Endothelial cell of umbilical vein (primary cell): ENCODE results near the gene VPS35L. TPM values are rescaled to one million over a fixed set of nuclear protein-coding genes. Genes with fewer than 3 reads are reported as not detected.

Experiments
- BruUV-seq: library from RNA; stranded (reverse); fragments of 400-500 nt; replicated peaks from 2 replicates; lab custom pipeline; 2021; lab: Mats Ljungman, UMichigan
- CTCF ChIA-PET: fragments of 300-600, 350-600 bp; sonication (Branson Sonifier 250); formaldehyde crosslinking; loops from one replicate; lab custom pipeline; 2021; ENCODE audit warnings: antibody characterized with exemption, inconsistent platforms; lab: Charles Lee
- POLR2A ChIA-PET: fragments of 300-600, 350-600 bp; sonication (Branson Sonifier 250); formaldehyde crosslinking; loops from one replicate; lab custom pipeline; 2021; ENCODE audit warnings: antibody characterized with exemption, inconsistent platforms; lab: Charles Lee
- DNase-seq: peaks from one replicate; pipeline ENCODE4 v3.0.0-alpha.2; 2011; ENCODE audit warnings: low read depth, low spot score
- FAIRE-seq: peaks from 2 replicates; lab custom pipeline; 2011; peaks lifted over from hg19 to GRCh38; lab: Jason Lieb, UNC
- H2AFZ ChIP-seq: 2 replicates; pipeline ENCODE4 v1.6.0; 2012; ENCODE audit warnings: low read depth, low read length, control low read depth, inconsistent platforms
- H3K27ac ChIP-seq: 2 replicates; pipeline ENCODE4 v1.5.1; 2011; ENCODE audit warnings: low read depth, mild to moderate bottlenecking, control low read depth, low read length, moderate library complexity; ENCODE audit not compliant: insufficient read depth
- H3K27me3 ChIP-seq, 2 experiments: 2 replicates each; pipeline versions ENCODE4 v1.6.0 to v1.6.1; 2011; ENCODE audit warnings: low read length in 2 of 2, mixed read lengths in 1 of 2; ENCODE audit not compliant: control insufficient read depth in 2 of 2, insufficient read depth in 2 of 2
- H3K36me3 ChIP-seq, 2 experiments: 2 replicates in 1 of 2; 3 replicates in 1 of 2; pipeline ENCODE4 v1.5.1; 2011; ENCODE audit warnings: low read length in 2 of 2, mild to moderate bottlenecking in 1 of 2, moderate library complexity in 1 of 2; ENCODE audit not compliant: control insufficient read depth in 2 of 2, insufficient read depth in 2 of 2; ENCODE audit errors: extremely low read depth in 1 of 2
- H3K4me1 ChIP-seq: 3 replicates; pipeline ENCODE4 v1.5.1; 2011; ENCODE audit warnings: mild to moderate bottlenecking, low read length; ENCODE audit not compliant: control insufficient read depth, insufficient read depth; ENCODE audit errors: extremely low read depth
- H3K4me2 ChIP-seq: 2 replicates; pipeline ENCODE4 v1.6.1; 2011; ENCODE audit warnings: low read length, control low read depth, mixed read lengths; ENCODE audit not compliant: insufficient read depth
- H3K4me3 ChIP-seq, 3 experiments: fragments of 200-600 bp in 1 of 3; sonication (generic), shearing (Covaris generic) in 1 of 3; replicated peaks in 1 of 3; 2 replicates each; pipeline ENCODE4 v1.5.1; 2011 to 2016; ENCODE audit warnings: control low read depth in 3 of 3, low read length in 3 of 3, mild to moderate bottlenecking in 2 of 3, inconsistent platforms in 1 of 3, low read depth in 1 of 3, moderate library complexity in 1 of 3; ENCODE audit not compliant: insufficient read depth in 1 of 3
- H3K79me2 ChIP-seq: 2 replicates; pipeline ENCODE4 v1.6.0; 2012; ENCODE audit warnings: low read length, inconsistent platforms; ENCODE audit not compliant: control insufficient read depth, insufficient read depth
- H3K9ac ChIP-seq: replicated peaks from 2 replicates; pipeline ENCODE3; 2011; ENCODE audit warnings: low read length, control low read depth; ENCODE audit not compliant: insufficient read depth; ENCODE audit errors: extremely low read depth
- H3K9me1 ChIP-seq: replicated peaks from 3 replicates; pipeline ENCODE4 v1.6.0; 2011; ENCODE audit warnings: mild to moderate bottlenecking, low read length; ENCODE audit not compliant: control insufficient read depth, insufficient read depth; ENCODE audit errors: extremely low read depth
- H3K9me3 ChIP-seq: replicated peaks from 2 replicates; pipeline ENCODE4 v1.5.1; 2012; ENCODE audit warnings: low read length, inconsistent platforms; ENCODE audit not compliant: control insufficient read depth, insufficient read depth
- H4K20me1 ChIP-seq: replicated peaks from 2 replicates; pipeline ENCODE3; 2011; ENCODE audit warnings: mild to moderate bottlenecking, low read length; ENCODE audit not compliant: control insufficient read depth, insufficient read depth; ENCODE audit errors: extremely low read depth
- CTCF ChIP-seq, 2 donors: IDR thresholded peaks; 1 replicate in 1 of 2; 2 replicates in 1 of 2; pipeline ENCODE4 v1.5.1; 2011; ENCODE audit warnings: low read length in 2 of 2, mild to moderate bottlenecking in 2 of 2, moderate library complexity in 2 of 2, control low read depth in 1 of 2, inconsistent platforms in 1 of 2, low read depth in 1 of 2; ENCODE audit not compliant: insufficient read depth in 1 of 2; ENCODE audit errors: extremely low read depth in 1 of 2
- EZH2 ChIP-seq: IDR thresholded peaks from 2 replicates; pipeline ENCODE4 v1.6.1; 2012; ENCODE audit warnings: borderline replicate concordance, low read depth, mild to moderate bottlenecking, moderate library complexity, low read length, inconsistent platforms; ENCODE audit not compliant: severe bottlenecking
- FOS ChIP-seq: IDR thresholded peaks from 2 replicates; pipeline ENCODE4 v1.6.1; 2011; ENCODE audit warnings: mild to moderate bottlenecking, low read length, moderate library complexity, borderline replicate concordance; ENCODE audit not compliant: insufficient read depth
- GATA2 ChIP-seq: IDR thresholded peaks from 2 replicates; pipeline ENCODE4 v1.7.0; 2011; ENCODE audit warnings: low read depth, mild to moderate bottlenecking, moderate library complexity, mixed read lengths, low read length; ENCODE audit not compliant: insufficient read length, insufficient read depth
- JUN ChIP-seq: IDR thresholded peaks from 2 replicates; pipeline ENCODE4 v1.6.1; 2011; ENCODE audit warnings: borderline replicate concordance, low read depth; ENCODE audit not compliant: insufficient read length, insufficient read depth
- MAX ChIP-seq: IDR thresholded peaks from 2 replicates; pipeline ENCODE4 v1.6.1; 2011; ENCODE audit not compliant: insufficient read depth, insufficient read length
- MYC ChIP-seq: IDR thresholded peaks from one replicate; pipeline ENCODE4 v1.6.1; 2011; ENCODE audit warnings: mild to moderate bottlenecking, low read depth, low read length
- POLR2A ChIP-seq: IDR thresholded peaks from 2 replicates; pipeline ENCODE4 v1.6.1; 2012; ENCODE audit warnings: low read depth, mild to moderate bottlenecking, control low read depth, low read length
- POLR2AphosphoS5 ChIP-seq: IDR thresholded peaks from 2 replicates; pipeline ENCODE4 v1.6.1; 2012; ENCODE audit warnings: low read depth, mild to moderate bottlenecking, control low read depth, low read length, moderate library complexity; ENCODE audit not compliant: insufficient read depth
- dilution Hi-C: fragments of 300-500 bp; cut with MboI; formaldehyde crosslinking; loops from one replicate; pipeline ENCODE4 v1.15.0; 2019; ENCODE audit warnings: low sequenced_read_pairs; ENCODE audit not compliant: extremely low pct_ligation_motif_present
- intact Hi-C: fragments of 100-400 bp; cut with micrococcal nuclease; formaldehyde crosslinking; loops from one replicate; pipeline ENCODE4 v1.10.0; 2022
- polyA plus RNA-seq, 4 experiments: library from polyadenylated mRNA; depleted of rRNA in 3 of 4; stranded (reverse) in 3 of 4; unstranded in 1 of 4; fragments of >200 nt; gene quantifications; 2 replicates each; pipeline versions ENCODE4 v1.2.1 to v1.2.3, GENCODE V29; 2011 to 2012; ENCODE audit warnings: missing spikeins in 1 of 4
- total RNA-seq: library from RNA; stranded (reverse); gene quantifications from 2 replicates; pipeline ENCODE4 v1.2.3, GENCODE V29; 2021

Gene VPS35L
- total and polyA plus RNA-seq, 2 donors (not counting 3 experiments of a cell fraction or from before 2014, with no cell fraction given) = 49.1 to 91.1 TPM

GRCh38 chr16:19563377-19563776, 7.9 kb downstream of the VPS35L start:
- Histone ChIP-seq H3K9me1 (no peaks in the 10 kb centered on the region), H4K20me1 (peaks cover 3% of the 10 kb centered on the region), H2AFZ (no peak overlapping the region), H3K27me3 (no peaks in the 10 kb centered on the region), H3K79me2 (peaks cover 14% of the 10 kb centered on the region), H3K4me1 (no peaks in the 10 kb centered on the region), H3K9ac (no peak overlapping the region), H3K4me2 (no peak overlapping the region), H3K36me3 (peaks cover 9 to 12% of the 10 kb centered on the region in 2 experiments), H3K4me3 (no peak overlapping the region), H3K9me3 (no peaks in the 10 kb centered on the region), H3K27ac (no peak overlapping the region)
- no peak for FAIRE-seq
- DNase-seq = no peak
- TF ChIP-seq EZH2 (no peak), MYC (no peak), POLR2A (no peak), GATA2 (no peak), FOS (no peak), JUN (no peak), CTCF (IDR thresholded peaks at IDR 0.05; ENCODE audit: extremely low read depth in 1 of 2, insufficient read depth in 1 of 2, low read depth in 1 of 2, low read length in 2 of 2) (no peak), MAX (no peak), POLR2AphosphoS5 (no peak)
- no TSS peak for BruUV-seq
- dilution Hi-C loops = no loop called here
- intact Hi-C loops = no loop called here
- CTCF ChIA-PET = interaction anchor here (1.3 to 2.7 kb wide), 3 partner anchors 20 to 344 kb away, joined by 4 to 17 read pairs (median 5); no protein-coding TSS in a partner anchor
- POLR2A ChIA-PET = no interaction called here
